NCI-H187 treated with DMSO at 0.1 percent for 48 hours (cell line): ENCODE results near the gene DAD1.

ENCODE experiments used
- DNase-seq: peaks from one replicate; lab custom pipeline; 2025; lab: John Stamatoyannopoulos, UW

DAD1 gene

DNA sequence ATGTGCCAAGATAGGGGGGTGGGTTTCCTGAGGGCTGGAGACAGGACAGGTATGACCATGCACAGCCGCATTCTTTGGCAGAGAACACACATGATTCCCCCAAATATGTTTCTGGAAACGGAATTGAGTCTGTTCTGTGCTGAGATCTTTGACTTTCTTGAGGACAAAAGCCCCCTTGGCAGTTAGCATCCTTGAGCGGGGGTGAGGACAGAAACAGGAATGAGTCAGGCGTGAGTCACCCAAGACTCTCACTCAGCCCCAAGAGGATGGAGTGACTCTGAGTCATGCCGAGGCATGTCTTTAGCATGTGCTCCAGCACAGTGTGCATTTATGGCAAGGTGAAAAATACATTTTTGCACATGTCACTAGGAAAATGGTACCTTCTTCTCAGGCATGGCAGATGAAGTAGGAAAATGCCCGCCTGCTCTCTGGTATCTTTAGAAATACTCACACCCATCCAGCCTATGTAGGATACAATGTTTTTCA, 52.1 kb downstream of the DAD1 start:
- DNase-seq = no peak

DNA sequence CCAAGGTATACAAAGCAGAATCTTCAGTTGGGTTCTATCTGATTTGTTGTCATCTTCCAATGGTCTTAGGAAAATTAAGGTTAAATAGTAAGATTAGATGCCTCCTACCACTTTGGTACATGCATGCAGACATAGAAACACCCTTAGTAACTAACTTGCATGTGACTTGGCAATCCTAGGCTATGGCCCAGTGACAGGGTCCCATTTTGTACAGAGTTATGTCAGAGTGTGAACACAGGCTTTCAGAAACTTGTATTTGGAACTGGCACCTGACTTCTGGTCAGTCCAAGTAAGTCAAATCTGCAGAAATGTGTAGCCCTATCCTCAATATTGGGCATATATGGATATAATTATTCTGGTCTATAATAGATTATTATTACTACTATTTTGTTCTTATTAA, 53.1 kb downstream of the DAD1 start:
- no peak for DNase-seq

DNA sequence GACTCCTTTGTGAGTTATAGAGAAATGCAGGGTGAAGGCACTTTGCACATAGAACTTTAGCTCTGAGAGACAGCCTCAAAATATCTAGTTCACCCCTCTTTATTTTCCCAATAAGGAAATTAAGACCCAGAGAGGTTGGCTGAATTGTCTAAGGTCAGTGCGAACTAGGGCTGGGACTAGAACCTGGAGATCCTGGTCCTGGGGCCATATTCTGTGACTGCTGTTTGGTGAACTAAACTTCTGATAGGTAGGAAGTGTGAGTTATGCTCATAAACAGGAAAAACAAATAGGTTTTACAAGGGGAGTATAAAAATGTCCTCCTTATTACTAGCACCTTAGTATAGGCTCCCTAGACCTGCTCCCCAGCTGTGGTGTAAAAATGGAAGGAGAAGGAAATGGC, 53.9 kb downstream of the DAD1 start:
- no peak for DNase-seq

DNA sequence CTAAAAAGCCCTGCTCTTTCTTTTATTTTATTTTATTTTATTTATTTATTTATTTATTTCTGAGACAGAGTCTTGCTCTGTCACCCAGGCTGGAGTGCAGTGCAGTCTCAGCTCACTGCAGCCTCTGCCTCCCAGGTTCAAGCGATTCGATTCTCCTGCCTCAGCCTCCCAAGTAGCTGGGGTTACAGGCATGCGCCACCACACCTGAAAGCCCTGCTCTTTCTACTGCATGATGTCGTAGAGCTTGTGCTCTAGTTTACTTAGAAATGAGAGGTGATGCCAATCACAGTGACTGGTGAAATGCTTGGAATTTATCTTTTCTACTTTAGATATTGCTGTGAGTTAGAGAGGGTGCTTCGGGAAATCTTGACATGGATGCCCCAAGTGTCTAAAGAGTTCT, 54.5 kb downstream of the DAD1 start:
- no peak for DNase-seq

DNA sequence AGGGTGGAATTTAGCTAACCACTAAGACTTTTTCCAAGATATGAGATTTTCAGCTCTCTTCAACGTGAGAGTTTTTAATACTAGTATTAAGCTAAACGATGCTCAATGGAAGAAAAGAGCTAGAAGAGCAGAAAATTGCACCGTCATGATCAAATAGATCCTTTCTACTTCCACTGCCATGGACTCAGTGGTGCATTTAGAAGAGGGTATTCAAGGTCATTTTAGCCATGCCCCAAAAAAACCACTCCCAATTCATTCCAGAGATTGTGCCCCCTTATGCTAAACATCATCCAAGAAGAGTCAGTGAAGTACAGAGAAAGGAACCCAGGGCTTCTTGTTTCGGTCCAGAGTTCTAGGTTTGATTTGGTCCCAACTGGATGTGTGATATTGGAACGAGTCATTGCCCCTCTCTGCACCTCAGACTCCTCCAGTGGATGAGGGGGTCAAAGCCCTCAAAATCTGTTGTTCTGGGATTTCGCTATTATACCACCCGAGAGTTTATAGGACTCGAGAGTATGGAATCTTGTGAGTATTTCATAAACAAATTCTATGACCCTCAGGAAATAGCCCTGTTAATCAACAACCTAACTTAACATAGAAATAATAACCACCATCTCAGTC, 55.2 kb downstream of the DAD1 start:
- DNase-seq = no peak

DNA sequence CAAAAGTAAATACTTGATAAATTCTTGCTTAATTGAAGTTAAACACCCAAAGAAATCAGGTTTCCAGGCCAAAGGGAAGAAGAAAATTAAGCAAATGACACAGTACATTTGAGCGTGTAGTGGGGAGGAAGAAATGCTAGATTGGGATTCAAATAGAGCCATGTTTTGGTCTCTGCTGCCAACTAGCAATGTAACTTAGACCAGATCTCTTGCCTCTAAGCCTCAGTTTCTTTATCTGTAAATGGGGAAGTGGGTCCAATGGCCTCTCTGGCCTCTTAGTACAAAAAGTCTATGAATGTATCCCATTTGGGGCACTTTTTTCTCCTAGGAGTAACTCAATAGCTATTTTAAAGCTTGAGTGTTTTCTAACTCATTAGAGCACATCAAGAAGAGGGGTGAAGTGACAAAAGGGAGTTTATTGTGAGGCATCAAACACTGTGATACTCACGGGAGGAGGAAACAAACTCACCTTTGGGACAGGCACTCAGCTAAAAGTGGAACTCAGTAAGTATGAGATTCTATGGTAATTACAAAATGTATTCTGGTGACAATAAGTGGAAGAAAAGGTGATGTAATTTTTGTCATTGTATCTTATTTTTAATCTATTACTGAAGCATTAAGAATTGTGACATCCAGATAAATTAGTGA, 55.8 kb downstream of the DAD1 start:
- DNase-seq = no peak

DNA sequence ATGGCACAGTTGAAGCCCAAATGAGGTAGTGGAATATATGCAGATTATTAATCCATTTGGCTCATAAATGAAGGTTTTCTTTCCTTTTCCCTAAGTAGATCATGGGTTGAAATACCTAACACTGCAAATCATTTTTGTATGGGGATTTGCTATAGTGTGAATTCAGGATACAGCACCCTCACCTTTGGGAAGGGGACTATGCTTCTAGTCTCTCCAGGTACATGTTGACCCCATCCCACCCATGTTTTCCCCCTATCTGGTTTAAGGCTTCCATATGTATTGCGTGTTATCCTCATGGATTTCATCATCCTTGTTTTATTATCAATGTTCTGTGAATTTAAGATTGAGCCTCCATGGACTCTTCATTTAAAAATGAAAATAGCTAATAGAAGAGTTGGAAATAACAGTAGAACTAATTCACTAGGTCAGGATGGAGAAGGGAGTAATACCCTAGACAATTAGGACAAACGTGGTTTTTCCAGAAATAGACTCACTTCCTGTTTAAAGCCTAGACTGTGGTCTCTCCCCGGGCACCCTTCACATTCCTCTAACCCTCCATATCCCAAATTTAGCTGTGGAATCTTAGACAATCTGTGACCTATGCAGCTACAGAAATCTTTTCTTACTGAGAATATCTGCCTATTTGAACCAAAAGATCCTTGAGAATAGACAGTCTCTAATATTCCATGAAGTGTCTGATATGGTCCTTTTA, 56.5 kb downstream of the DAD1 start:
- no peak for DNase-seq

DNA sequence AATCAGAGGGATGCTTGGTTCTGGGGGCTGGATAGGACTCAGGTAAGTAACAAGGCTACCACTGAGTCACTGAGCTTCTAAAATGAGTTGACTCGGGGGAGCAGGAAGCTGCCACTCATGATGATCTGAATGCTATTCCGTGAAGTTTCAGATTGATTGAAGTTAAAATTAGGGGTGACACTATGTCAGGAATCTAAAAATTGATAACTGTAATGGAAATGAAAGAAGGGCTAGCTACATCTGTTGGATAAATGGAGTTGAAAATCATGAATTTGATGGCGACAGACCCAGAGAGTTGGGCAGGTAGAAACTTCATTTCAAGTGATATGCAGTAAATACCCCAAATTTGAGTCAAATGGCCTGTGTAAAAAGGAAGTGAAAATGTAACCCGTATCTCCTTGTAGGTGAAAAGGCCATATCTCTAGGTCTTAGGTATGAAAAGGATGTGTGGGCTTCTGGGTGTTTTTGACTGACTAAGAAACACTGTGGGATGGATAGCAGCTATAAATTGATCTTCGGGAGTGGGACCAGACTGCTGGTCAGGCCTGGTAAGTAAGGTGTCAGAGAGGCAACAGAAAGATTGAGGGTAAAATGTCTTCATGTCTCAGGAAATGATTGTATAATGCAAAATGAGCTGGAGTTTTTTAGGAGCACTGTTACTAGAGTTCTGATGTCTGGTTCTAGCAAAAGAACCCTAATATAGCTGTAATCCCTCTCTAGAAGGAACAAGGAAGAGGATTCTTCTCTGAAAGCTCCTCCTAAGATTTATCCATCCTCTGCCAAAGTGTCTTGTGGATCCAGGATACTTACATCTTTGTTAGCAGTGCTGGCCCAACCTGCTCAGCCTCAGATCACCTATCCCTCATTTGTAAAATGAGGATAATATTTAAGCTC, 57.3 kb downstream of the DAD1 start:
- DNase-seq = no peak

DNA sequence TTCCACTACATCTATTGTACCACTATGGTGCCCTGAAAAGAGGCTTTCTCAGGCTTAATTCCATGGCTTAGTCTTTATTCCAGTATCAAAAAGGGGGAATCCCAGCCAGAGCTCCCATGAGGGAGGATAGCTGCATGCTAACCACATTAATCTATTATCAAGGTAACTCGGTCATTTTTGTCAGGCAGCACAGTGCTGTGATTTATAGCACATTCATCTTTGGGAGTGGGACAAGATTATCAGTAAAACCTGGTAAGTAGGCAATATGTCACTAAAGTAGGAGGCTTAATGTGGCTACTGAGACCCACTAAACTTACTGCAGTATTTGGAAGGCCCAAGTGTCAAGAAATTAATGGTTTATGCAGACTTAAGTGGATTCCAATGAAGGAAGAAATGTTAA, 58.9 kb downstream of the DAD1 start:
- no peak for DNase-seq

DNA sequence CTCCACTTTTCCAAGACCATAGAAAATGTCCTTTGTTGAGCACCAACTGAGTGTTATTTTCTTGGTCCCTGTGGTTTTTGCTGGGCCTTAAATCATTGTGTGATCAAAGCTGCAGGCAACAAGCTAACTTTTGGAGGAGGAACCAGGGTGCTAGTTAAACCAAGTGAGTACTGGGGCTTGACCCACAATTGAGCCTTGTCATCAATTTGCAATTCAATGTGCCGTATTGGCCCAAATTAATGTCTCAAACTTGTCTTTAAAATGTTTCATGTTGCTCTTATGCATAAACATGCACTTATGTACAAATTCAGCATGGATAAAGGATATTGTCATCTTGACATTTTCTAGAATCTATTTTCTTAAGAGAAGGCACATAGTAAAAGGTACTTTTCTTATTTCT, 62.3 kb downstream of the DAD1 start:
- no peak for DNase-seq

DNA sequence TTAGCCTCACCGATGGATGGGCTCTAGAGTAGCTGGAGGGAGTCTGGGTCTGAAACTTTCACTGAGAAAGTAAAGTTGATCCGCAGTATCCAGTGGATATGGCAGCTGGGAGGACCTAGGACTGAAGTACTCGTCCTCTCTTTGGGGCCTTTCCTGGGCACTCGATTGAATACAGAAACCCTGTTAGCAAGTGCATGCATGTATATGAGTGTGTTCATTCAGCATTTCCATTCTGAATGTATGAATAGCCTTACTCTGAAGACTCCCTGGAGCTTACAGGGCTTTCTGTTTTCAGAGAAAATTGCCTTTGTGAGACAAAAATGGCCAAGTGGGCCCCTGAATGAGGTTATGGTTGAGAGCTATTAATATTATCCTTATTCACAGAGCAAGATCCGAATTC, 62.8 kb downstream of the DAD1 start:
- DNase-seq = no peak

DNA sequence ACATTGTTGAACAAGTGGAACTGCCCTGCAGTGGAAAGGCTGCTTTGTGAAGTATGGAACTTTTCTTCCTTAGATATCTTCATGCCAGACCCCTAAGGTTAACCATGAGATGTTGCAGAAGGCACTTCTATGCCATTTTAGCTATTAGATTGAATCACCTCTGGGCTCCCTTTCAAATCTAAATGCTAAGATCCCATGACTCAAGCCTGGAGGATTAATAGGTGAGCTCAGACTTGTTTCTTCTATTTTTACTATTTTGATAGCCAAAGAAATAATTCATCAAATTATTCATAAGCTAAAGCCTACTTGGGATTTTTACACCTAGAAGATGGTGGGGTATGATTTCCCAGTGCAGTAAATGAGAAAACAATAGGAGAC, 64.3 kb downstream of the DAD1 start:
- no peak for DNase-seq

DNA sequence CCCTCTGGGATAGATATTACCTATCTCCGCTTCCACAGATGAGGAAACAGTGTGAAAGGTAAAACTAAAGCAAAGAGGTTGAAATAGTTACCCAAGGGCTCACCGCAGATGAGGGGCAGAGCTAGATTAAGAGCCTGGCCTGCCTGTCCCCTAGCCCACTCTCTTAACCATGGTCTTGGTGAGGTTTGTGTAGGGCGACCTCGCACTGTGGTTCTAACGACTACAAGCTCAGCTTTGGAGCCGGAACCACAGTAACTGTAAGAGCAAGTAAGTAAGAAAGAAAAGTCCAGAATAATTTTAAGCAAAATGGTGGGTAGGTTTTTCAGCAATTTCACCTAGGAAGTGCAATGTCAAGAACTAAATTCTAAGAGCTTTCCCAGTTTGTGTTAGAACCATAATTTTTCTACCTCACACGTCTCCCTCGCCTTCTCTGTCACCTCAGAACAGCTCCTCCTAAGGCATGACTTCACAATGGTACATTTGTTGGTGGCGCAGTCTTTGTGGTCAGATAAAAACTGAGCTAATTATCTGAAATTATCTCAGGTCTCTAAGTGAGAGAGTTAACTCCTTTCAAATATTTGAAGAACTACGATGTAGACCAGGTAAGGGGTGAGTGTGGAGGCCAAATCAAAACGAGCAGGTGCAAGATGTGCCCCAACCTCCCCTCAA, 64.8 kb downstream of the DAD1 start:
- no peak for DNase-seq

DNA sequence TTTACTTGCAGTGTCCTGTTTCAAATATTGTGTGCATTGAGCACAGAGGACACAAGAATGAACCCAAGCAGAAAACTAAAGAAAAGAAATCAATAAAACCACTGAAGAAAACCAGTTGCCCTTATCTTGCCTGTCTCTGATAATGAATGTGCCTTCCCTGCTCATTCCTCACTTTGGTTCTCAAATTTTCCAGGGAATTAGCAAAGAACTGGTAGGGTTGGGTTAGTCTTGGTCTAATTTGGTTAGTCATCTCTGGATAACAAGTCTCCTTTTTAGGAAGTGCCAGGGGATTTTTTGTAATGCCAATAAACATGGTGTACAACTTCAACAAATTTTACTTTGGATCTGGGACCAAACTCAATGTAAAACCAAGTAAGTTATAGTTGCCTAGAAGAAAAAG, 65.7 kb downstream of the DAD1 start:
- DNase-seq = no peak

DNA sequence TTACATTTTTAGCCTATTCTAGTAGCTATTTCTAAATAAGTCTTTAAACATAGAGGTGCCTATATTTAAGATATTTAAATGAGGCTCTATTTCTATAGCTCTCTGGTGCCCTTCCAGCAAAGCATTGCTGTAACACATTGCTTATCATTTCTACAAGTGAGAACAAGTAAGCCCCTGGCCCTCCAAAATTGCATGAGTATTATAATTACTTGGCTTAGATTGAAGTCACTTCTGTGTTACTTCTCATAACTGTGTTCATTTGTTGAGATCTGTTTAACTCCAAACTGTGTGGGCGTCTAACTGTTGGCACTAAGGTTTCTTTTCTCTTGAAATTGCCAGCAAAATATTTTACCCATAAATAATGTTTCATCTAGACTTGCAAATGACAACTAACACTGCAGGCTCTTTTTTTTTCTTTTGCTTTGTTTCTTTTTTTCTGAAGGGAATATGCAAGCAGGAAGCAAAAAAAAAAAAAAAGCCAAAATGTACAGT, 66.5 kb downstream of the DAD1 start:
- no peak for DNase-seq

DNA sequence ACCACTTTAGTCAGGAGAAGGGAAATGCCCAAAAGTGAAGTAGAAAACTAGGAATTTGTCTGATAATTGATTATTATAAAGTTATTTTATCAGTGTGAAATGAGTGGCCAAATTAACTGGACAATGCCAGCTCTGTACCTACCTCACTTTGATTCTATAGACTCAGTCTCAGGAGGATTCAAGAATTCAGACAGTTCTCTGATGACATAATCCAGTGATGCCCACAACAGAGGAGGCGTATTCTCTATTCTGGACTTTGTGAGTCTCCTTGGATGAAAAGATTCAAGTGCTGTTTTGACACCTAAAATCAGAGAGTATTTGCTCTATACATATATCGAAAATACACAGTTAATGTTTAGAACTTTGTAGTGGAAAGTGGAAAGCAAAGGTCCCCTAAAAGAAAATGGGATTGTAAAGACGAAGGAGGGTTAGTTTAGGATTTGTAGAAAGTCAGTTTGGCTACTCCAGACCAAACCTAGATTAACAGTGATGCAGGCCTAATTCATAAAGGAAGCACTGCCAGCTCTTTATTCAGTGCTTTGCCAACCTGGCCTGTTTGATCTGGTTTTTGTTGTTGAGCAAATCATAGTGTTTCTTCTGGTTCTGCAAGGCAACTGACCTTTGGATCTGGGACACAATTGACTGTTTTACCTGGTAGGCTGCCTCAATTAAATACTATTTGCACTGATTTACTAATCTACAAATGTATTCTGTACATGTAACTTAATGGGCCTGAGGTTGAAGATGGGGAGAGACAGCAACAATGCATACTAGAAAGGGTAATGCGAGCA, 67.4 kb downstream of the DAD1 start:
- no peak for DNase-seq

DNA sequence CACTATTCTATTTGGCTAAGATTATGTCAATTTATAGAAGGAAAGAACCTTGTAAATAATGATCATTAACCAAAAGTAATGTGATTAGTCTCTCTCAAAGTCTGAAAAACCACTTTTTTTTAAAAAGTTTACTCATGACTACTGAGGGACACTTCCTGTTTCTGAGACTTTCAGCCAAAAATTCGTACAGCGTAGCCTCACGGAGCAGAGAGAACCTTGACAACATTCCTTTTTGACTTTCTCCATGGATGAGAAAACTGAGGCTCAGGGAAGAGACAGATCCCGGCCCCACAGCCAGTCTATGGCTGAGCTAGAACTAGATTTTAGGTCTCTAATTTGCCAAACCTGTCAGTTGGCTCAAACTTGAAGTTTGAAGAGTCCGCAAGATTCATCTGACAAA, 68.2 kb downstream of the DAD1 start:
- no peak for DNase-seq

DNA sequence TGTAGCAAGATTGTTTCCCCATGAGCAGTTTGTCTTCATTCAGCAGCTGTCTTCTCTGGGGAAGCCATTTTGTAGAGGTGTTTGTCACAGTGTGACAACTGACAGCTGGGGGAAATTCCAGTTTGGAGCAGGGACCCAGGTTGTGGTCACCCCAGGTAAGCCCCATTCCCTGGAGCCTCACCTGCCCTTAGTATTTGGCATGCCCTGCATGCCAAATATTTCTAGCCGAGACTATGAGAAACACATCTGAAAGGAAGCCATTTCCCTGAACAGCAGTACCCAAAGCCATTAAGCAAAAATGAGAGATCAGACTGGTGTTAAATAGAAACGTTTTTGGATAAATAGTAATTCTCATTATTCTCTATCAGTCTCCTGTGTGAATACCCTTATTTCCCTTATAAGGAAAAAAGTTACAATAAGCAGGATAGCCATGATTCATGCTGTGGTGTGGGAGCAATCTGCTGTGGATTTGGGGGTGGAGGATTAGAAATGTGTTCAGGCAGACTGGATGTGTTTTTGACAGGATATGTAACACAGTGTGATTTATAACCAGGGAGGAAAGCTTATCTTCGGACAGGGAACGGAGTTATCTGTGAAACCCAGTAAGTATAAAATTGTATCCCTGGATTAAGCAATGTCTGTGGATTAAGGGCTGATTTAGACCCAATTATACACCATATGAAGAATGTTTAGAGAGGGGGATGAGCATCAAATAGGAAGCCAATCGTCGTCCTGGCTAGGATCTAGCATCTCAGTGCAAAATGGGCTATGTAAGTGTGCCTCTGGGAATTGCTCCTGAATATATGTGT, 68.9 kb downstream of the DAD1 start:
- DNase-seq = no peak

DNA sequence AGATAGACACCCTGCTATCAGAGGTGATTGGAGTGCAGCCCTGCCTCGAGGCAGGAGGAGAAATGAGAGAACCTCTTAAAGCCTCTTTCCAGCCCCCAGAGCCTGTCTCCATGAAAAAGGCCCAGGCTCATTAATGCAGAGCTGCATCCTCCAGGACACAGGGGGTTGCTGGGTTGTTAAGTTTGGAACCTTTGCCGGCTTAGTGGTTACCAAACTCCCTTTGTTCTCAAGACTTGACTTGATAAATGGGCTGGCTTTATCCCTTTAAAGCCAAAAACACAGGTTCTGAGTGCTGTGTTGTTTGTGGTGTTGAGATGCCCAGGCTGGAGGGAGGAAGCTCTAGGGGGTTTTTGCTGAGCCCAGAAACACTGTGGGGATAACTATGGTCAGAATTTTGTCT, 71.0 kb downstream of the DAD1 start:
- no peak for DNase-seq

DNA sequence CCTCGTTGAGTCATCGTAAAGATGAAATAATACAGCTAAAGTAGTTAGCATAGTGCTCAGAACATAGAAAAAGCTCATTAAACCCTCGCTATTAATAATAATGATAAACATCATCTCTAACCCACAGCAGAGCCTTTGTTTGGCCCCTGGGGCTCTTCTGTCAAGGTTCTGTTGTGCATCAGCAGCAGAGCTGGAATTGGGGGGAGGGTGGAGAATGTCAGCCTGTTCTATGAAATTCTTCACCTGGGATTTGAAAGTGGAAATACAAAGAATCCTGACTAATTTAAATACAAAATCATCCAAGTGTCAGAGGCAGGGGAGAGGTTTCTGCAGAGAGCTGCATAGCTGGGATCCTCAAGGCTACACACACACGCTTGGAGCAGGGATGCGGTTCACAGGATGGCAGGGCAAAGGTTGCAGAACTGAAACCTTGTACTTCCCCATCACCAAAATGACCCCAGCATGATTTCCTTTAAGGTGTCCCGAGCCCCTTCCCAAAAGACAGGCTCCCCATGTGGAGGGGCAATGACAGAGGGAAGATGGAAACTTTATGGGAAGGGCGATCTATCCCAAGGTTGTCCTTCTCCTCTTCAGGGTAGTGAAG, 71.8 kb downstream of the DAD1 start:
- no peak for DNase-seq
